ENCODE results near the gene CCDC146.
"Not testable (repeated sequence)": the region's sequence is repeated elsewhere in the genome, so short reads cannot be mapped to it uniquely, and the experiment has no call there.

DNA sequence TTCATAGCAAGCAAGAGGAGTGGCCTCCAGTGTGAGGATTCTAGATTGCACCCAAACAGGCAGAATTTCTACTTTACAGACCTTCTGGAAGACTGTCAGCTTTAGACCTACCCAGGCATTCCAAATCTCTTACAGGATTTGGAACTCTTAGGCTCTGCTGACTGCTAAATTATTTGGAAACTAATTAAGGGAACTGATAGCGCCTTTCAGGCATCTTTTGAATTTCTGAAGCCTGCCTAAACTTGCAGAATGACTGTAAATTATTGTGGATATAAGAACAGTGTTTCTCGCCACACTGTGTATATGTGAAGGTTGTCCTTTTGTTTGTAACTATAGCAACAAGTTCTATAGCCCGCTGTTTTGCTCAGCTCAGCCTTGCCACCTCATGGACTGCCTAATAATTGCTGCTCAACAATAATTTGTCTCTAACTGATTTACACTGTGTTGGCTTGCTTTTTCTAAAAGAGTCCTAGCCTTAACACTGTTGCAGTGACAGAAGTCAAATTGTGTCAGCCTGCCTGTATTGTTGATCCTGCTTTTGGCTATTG, 32.6 kb downstream of the CCDC146 start:
- not testable (repeated sequence) for TF ChIP-seq RXRA (IDR thresholded peaks at IDR 0.05); TAF1 (conservative IDR thresholded peaks at IDR 0.05); GABPA (IDR thresholded peaks at IDR 0.05 in 1 of 2, conservative IDR thresholded peaks at IDR 0.05 in 1 of 2); SP1 (IDR thresholded peaks at IDR 0.05); HNF4G (IDR thresholded peaks at IDR 0.05)
- TF ChIP-seq, protein P1, sequence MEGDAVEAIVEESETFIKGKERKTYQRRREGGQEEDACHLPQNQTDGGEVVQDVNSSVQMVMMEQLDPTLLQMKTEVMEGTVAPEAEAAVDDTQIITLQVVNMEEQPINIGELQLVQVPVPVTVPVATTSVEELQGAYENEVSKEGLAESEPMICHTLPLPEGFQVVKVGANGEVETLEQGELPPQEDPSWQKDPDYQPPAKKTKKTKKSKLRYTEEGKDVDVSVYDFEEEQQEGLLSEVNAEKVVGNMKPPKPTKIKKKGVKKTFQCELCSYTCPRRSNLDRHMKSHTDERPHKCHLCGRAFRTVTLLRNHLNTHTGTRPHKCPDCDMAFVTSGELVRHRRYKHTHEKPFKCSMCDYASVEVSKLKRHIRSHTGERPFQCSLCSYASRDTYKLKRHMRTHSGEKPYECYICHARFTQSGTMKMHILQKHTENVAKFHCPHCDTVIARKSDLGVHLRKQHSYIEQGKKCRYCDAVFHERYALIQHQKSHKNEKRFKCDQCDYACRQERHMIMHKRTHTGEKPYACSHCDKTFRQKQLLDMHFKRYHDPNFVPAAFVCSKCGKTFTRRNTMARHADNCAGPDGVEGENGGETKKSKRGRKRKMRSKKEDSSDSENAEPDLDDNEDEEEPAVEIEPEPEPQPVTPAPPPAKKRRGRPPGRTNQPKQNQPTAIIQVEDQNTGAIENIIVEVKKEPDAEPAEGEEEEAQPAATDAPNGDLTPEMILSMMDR (IDR thresholded peaks at IDR 0.05; ENCODE audit: low read depth, low read length, missing input control), result not testable (repeated sequence)
- TF ChIP-seq, protein P2, sequence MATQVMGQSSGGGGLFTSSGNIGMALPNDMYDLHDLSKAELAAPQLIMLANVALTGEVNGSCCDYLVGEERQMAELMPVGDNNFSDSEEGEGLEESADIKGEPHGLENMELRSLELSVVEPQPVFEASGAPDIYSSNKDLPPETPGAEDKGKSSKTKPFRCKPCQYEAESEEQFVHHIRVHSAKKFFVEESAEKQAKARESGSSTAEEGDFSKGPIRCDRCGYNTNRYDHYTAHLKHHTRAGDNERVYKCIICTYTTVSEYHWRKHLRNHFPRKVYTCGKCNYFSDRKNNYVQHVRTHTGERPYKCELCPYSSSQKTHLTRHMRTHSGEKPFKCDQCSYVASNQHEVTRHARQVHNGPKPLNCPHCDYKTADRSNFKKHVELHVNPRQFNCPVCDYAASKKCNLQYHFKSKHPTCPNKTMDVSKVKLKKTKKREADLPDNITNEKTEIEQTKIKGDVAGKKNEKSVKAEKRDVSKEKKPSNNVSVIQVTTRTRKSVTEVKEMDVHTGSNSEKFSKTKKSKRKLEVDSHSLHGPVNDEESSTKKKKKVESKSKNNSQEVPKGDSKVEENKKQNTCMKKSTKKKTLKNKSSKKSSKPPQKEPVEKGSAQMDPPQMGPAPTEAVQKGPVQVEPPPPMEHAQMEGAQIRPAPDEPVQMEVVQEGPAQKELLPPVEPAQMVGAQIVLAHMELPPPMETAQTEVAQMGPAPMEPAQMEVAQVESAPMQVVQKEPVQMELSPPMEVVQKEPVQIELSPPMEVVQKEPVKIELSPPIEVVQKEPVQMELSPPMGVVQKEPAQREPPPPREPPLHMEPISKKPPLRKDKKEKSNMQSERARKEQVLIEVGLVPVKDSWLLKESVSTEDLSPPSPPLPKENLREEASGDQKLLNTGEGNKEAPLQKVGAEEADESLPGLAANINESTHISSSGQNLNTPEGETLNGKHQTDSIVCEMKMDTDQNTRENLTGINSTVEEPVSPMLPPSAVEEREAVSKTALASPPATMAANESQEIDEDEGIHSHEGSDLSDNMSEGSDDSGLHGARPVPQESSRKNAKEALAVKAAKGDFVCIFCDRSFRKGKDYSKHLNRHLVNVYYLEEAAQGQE (IDR thresholded peaks at IDR 0.05), result not testable (repeated sequence)
